HEK293 (cell line): ENCODE measurements around the gene NLGN2.
A peak's percentile ranks its signal among the peaks of the same experiment; 100 is the strongest.

ENCODE experiments used
- CTCF ChIA-PET: fragments of 350-600 bp; formaldehyde crosslinking; extraction: SDS; loops from one replicate; lab custom pipeline; 2021; ENCODE audit warnings: antibody characterized with exemption; lab: Yijun Ruan, JAX
- POLR2A ChIA-PET: fragments of 300-600 bp; formaldehyde crosslinking; extraction: SDS; loops from one replicate; lab custom pipeline; 2020; ENCODE audit warnings: antibody characterized with exemption, inconsistent platforms; lab: Yijun Ruan, JAX
- H3K27ac ChIP-seq: fragments of 200-500 bp; sonication (Bioruptor generic); 2 replicates; pipeline ENCODE4 v1.5.1; 2014; ENCODE audit warnings: low read depth, low read length, control low read depth, inconsistent platforms; ENCODE audit errors: extremely low read depth
- H3K36me3 ChIP-seq, 2 experiments: fragments of 200-500 bp in 1 of 2; sonication (Bioruptor generic) in 1 of 2; 1 replicate in 1 of 2; 2 replicates in 1 of 2; pipeline ENCODE4 v1.5.1; 2014 to 2017; ENCODE audit warnings: inconsistent platforms in 2 of 2, low read length in 2 of 2; ENCODE audit not compliant: control insufficient read depth in 2 of 2, insufficient read depth in 1 of 2
- H3K4me1 ChIP-seq: fragments of 200-500 bp; sonication (Bioruptor generic); 2 replicates; pipeline ENCODE4 v1.5.1; 2014; ENCODE audit warnings: mild to moderate bottlenecking, low read length, inconsistent platforms; ENCODE audit not compliant: control insufficient read depth, insufficient read depth
- H3K4me3 ChIP-seq: 2 replicates; pipeline ENCODE4 v1.5.1; 2011; ENCODE audit warnings: low read depth, mild to moderate bottlenecking, control low read depth, low read length, moderate library complexity
- H3K9me3 ChIP-seq: fragments of 200-500 bp; sonication (Bioruptor generic); 2 replicates; pipeline ENCODE4 v1.5.1; 2014; ENCODE audit warnings: low read depth, low read length, inconsistent platforms; ENCODE audit not compliant: control insufficient read depth, insufficient read depth
- HOXC10 ChIP-seq: sonication (generic); formaldehyde crosslinking; IDR thresholded peaks from 2 replicates; pipeline ENCODE4 v1.8.1; 2023; ENCODE audit warnings: mild to moderate bottlenecking, missing genetic modification reagents
- PRDM1 ChIP-seq: fragments of 450-650 bp; formaldehyde crosslinking; IDR thresholded peaks from 2 replicates; pipeline ENCODE4; 2016; ENCODE audit warnings: missing biosample characterization, missing genetic modification characterization
- SP2 ChIP-seq: fragments of 450-650 bp; formaldehyde crosslinking; IDR thresholded peaks from 2 replicates; pipeline ENCODE4 v1.5.1; 2016; ENCODE audit warnings: missing biosample characterization, missing genetic modification characterization
- ZNF138 ChIP-seq: fragments of 450-650 bp; formaldehyde crosslinking; IDR thresholded peaks from 2 replicates; pipeline ENCODE4 v1.5.1; 2016; ENCODE audit warnings: missing biosample characterization, missing genetic modification characterization, borderline replicate concordance
- ZNF140 ChIP-seq: fragments of 450-650 bp; formaldehyde crosslinking; IDR thresholded peaks from 2 replicates; pipeline ENCODE4 v1.5.1; 2016; ENCODE audit warnings: missing biosample characterization, missing genetic modification characterization
- ZNF157 ChIP-seq: fragments of 450-650 bp; formaldehyde crosslinking; IDR thresholded peaks from 2 replicates; pipeline ENCODE4 v1.5.1; 2016; ENCODE audit warnings: missing biosample characterization, missing genetic modification characterization
- ZNF341 ChIP-seq: fragments of 450-650 bp; formaldehyde crosslinking; IDR thresholded peaks from 2 replicates; pipeline ENCODE4; 2016; ENCODE audit warnings: low read depth, missing biosample characterization, missing genetic modification characterization
- ZNF426 ChIP-seq: fragments of 450-650 bp; formaldehyde crosslinking; IDR thresholded peaks from 2 replicates; pipeline ENCODE4 v1.5.1; 2017; ENCODE audit warnings: missing biosample characterization, missing genetic modification characterization, mild to moderate bottlenecking, inconsistent platforms, moderate library complexity
- ZNF510 ChIP-seq: fragments of 450-650 bp; formaldehyde crosslinking; IDR thresholded peaks from 2 replicates; pipeline ENCODE4 v1.5.1; 2018; ENCODE audit warnings: mild to moderate bottlenecking, missing genetic modification characterization, missing biosample characterization; ENCODE audit not compliant: insufficient replicate concordance
- ZNF76 ChIP-seq: fragments of 450-650 bp; formaldehyde crosslinking; IDR thresholded peaks from 2 replicates; pipeline ENCODE4; 2016; ENCODE audit warnings: low read depth, missing biosample characterization, missing genetic modification characterization, borderline replicate concordance
- ZNF777 ChIP-seq: fragments of 450-650 bp; formaldehyde crosslinking; IDR thresholded peaks from 2 replicates; pipeline ENCODE4 v1.5.1; 2017; ENCODE audit warnings: missing biosample characterization, missing genetic modification characterization, borderline replicate concordance
- ZNF792 ChIP-seq: fragments of 450-650 bp; formaldehyde crosslinking; IDR thresholded peaks from 2 replicates; pipeline ENCODE4 v1.5.1; 2016; ENCODE audit warnings: missing biosample characterization, missing genetic modification characterization
- ZNF830 ChIP-seq: fragments of 450-650 bp; IDR thresholded peaks from 2 replicates; pipeline ENCODE4 v1.5.0; 2018; ENCODE audit warnings: missing biosample characterization, missing genetic modification characterization, low read depth, mild to moderate bottlenecking, moderate library complexity
- ZXDB ChIP-seq: fragments of 450-650 bp; formaldehyde crosslinking; IDR thresholded peaks from 2 replicates; pipeline ENCODE4 v1.5.1; 2016; ENCODE audit warnings: missing biosample characterization, missing genetic modification characterization
- TF ChIP-seq, protein P1 (sequence below): fragments of 450-650 bp; formaldehyde crosslinking; IDR thresholded peaks from 2 replicates; pipeline ENCODE4; 2016; ENCODE audit warnings: missing biosample characterization, missing genetic modification characterization
- TF ChIP-seq, protein P2 (sequence below): IDR thresholded peaks from 2 replicates; pipeline ENCODE4 v1.6.1; 2011; ENCODE audit warnings: mild to moderate bottlenecking, low read depth, low read length, borderline replicate concordance
- TF ChIP-seq, protein P3 (sequence below): fragments of 450-650 bp; formaldehyde crosslinking; IDR thresholded peaks from 2 replicates; pipeline ENCODE4 v1.5.1; 2016; ENCODE audit warnings: missing biosample characterization, missing genetic modification characterization
- TF ChIP-seq, protein P4 (sequence below): fragments of 450-650 bp; formaldehyde crosslinking; IDR thresholded peaks from 2 replicates; pipeline ENCODE4 v1.5.1; 2017; ENCODE audit warnings: missing biosample characterization, mild to moderate bottlenecking, missing genetic modification characterization, moderate library complexity
- TF ChIP-seq, protein P5 (sequence below): fragments of 450-650 bp; formaldehyde crosslinking; IDR thresholded peaks from 2 replicates; pipeline ENCODE4 v1.5.1; 2016; ENCODE audit warnings: missing biosample characterization, missing genetic modification characterization, low read depth

The NLGN2 gene

DNA sequence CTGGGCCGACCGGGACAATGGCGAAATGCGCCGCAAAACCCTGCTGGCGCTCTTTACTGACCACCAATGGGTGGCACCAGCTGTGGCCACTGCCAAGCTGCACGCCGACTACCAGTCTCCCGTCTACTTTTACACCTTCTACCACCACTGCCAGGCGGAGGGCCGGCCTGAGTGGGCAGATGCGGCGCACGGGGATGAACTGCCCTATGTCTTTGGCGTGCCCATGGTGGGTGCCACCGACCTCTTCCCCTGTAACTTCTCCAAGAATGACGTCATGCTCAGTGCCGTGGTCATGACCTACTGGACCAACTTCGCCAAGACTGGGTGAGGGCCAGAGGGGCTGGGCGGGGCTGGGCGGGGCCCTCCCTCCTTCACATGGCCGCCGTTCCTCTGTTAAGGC, 8.1 kb downstream of the NLGN2 start:
- TF ChIP-seq, protein P1, sequence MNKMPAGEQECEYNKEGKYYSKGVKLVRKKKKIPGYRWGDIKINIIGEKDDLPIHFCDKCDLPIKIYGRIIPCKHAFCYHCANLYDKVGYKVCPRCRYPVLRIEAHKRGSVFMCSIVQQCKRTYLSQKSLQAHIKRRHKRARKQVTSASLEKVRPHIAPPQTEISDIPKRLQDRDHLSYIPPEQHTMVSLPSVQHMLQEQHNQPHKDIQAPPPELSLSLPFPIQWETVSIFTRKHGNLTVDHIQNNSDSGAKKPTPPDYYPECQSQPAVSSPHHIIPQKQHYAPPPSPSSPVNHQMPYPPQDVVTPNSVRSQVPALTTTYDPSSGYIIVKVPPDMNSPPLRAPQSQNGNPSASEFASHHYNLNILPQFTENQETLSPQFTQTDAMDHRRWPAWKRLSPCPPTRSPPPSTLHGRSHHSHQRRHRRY (tag by site-specific recombination): no peak
- TF ChIP-seq, protein P2, sequence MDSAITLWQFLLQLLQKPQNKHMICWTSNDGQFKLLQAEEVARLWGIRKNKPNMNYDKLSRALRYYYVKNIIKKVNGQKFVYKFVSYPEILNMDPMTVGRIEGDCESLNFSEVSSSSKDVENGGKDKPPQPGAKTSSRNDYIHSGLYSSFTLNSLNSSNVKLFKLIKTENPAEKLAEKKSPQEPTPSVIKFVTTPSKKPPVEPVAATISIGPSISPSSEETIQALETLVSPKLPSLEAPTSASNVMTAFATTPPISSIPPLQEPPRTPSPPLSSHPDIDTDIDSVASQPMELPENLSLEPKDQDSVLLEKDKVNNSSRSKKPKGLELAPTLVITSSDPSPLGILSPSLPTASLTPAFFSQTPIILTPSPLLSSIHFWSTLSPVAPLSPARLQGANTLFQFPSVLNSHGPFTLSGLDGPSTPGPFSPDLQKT: no peak
- TF ChIP-seq ZNF138 (no peak), ZNF157 (no peak), SP2 (tag by site-specific recombination) (no peak), ZNF792 (tag by site-specific recombination) (no peak), ZNF426 (tag by site-specific recombination) (no peak), HOXC10 (CRISPR knock-in tag) (no peak), ZNF830 (no peak), ZNF777 (tag by site-specific recombination) (no peak), ZNF140 (no peak)
- TF ChIP-seq, protein P3, sequence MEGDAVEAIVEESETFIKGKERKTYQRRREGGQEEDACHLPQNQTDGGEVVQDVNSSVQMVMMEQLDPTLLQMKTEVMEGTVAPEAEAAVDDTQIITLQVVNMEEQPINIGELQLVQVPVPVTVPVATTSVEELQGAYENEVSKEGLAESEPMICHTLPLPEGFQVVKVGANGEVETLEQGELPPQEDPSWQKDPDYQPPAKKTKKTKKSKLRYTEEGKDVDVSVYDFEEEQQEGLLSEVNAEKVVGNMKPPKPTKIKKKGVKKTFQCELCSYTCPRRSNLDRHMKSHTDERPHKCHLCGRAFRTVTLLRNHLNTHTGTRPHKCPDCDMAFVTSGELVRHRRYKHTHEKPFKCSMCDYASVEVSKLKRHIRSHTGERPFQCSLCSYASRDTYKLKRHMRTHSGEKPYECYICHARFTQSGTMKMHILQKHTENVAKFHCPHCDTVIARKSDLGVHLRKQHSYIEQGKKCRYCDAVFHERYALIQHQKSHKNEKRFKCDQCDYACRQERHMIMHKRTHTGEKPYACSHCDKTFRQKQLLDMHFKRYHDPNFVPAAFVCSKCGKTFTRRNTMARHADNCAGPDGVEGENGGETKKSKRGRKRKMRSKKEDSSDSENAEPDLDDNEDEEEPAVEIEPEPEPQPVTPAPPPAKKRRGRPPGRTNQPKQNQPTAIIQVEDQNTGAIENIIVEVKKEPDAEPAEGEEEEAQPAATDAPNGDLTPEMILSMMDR: no peak
- TF ChIP-seq, protein P4, sequence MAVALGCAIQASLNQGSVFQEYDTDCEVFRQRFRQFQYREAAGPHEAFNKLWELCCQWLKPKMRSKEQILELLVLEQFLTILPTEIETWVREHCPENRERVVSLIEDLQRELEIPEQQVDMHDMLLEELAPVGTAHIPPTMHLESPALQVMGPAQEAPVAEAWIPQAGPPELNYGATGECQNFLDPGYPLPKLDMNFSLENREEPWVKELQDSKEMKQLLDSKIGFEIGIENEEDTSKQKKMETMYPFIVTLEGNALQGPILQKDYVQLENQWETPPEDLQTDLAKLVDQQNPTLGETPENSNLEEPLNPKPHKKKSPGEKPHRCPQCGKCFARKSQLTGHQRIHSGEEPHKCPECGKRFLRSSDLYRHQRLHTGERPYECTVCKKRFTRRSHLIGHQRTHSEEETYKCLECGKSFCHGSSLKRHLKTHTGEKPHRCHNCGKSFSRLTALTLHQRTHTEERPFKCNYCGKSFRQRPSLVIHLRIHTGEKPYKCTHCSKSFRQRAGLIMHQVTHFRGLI: no peak
- TF ChIP-seq, protein P5, sequence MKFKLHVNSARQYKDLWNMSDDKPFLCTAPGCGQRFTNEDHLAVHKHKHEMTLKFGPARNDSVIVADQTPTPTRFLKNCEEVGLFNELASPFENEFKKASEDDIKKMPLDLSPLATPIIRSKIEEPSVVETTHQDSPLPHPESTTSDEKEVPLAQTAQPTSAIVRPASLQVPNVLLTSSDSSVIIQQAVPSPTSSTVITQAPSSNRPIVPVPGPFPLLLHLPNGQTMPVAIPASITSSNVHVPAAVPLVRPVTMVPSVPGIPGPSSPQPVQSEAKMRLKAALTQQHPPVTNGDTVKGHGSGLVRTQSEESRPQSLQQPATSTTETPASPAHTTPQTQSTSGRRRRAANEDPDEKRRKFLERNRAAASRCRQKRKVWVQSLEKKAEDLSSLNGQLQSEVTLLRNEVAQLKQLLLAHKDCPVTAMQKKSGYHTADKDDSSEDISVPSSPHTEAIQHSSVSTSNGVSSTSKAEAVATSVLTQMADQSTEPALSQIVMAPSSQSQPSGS (tag by site-specific recombination): no peak
- no peak overlapping the region for H3K27ac ChIP-seq
- H3K36me3 ChIP-seq: peaks cover 0 to 50% of the 10 kb centered on the region in 2 experiments; a peak in 2 of 3 replicates
- H3K4me1 ChIP-seq: no peaks in the 10 kb centered on the region
- no peaks in the 10 kb centered on the region for H3K9me3 ChIP-seq
- ChIA-PET POLR2A (no interaction called here), CTCF (interaction anchor here (0.6 to 1.0 kb wide), 3 partner anchors 8 to 45 kb away, joined by 3 to 4 read pairs (median 3); partner anchors contain the start of gene NLGN2)
- no peak overlapping the region for H3K4me3 ChIP-seq

DNA sequence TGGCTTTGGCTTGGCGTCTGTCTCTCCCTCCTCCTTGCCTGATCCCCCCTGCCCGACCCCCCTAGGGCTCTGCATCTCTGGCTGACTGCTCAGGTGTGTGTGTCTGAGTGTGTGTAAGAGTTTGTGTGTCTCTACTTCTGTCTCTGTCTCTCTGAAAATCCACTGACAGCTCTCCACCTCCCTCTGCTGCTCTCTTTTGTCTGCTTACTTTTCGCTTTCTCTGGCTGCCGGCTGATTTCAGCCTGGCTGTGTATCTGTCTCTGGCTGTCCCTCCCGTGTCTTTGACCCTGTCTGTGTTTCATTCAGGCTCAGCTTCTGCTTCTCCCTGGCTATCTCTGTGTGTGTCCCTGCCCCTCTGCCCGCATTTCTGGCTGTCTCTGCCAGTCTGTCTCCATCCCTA, 8.7 kb downstream of the NLGN2 start:
- TF ChIP-seq ZNF341 (tag by site-specific recombination): peak; percentile 71
- 0 out of 2 replicates have a peak, but pooled peaks have one; percentile 35 for TF ChIP-seq PRDM1 (tag by site-specific recombination)
- no peak for TF ChIP-seq ZNF510 (tag by site-specific recombination)
- TF ChIP-seq ZNF76 (tag by site-specific recombination): no peak
- TF ChIP-seq ZXDB: no peak
- TF ChIP-seq, all 188 proteins: peak for 2
- Histone ChIP-seq H3K9me3 (no peaks in the 10 kb centered on the region), H3K4me1 (no peaks in the 10 kb centered on the region), H3K27ac (no peak overlapping the region), H3K4me3 (no peak overlapping the region), H3K36me3 (peaks cover 0 to 46% of the 10 kb centered on the region in 2 experiments; a peak in 2 of 3 replicates)
- CTCF ChIA-PET: interaction anchor here (0.6 to 1.0 kb wide), 3 partner anchors 9 to 45 kb away, joined by 3 to 4 read pairs (median 3); partner anchors contain the start of gene NLGN2
- POLR2A ChIA-PET: interaction anchor here (0.9 to 1.4 kb wide), 2 partner anchors 10 to 12 kb away, joined by 3 to 5 read pairs; partner anchors contain the start of gene TMEM256
